GM18951 (cell line): ENCODE results near the gene DAPK3.

Source experiments
- POLR2A ChIP-seq: IDR thresholded peaks from 4 replicates; pipeline ENCODE4 v1.6.1; 2011; ENCODE audit warnings: mild to moderate bottlenecking; ENCODE audit not compliant: insufficient read length, insufficient read depth; ENCODE audit errors: extremely low read depth
- in situ Hi-C: fragments of 300-500 bp; cut with MboI; formaldehyde crosslinking; loops from one replicate; pipeline ENCODE4 v1.12.0; 2022; ENCODE audit warnings: low sequenced_read_pairs, mixed read lengths, inconsistent platforms; ENCODE audit not compliant: unreplicated experiment

DAPK3 gene

DNA sequence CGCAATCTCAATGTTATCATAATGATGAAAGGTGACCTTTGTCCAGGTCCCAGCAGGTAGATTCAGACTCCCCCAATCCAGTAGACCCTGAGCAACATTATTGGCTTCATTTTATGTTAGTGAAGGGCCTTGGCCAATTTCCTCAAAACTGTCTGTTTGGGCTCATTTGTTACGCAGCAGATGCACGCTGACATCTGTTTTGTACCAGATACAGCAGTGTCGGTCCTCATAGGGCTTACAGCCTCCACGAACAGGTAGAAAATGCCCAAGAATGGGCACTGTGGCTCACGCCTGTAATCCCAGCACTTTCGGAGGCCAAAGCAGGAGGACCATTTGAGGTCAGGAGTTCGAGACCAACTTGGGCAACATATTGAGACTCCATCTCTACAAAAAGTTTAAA, 51.1 kb downstream of the DAPK3 start:
- TF ChIP-seq POLR2A = no peak
- in situ Hi-C loops = no loop called here

DNA sequence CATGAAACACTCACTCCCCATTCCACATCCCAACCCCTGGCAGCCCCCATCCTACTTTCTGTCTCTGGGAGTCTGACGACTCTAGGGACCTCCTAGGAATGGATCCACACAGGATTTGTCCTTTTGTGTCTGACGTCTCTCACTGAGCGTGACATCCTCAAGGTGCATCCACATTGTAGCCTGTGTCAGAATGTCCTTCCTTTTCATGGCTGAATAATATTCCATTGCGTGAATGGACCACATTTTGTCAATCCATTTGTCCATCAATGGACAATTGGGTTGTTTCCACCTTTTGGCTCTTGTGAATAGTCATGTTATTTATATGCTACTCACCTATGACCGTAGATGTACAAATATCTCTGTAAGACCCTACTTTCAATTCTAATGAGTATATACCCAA, 54.9 kb downstream of the DAPK3 start:
- in situ Hi-C loops = no loop called here
- no peak for TF ChIP-seq POLR2A

DNA sequence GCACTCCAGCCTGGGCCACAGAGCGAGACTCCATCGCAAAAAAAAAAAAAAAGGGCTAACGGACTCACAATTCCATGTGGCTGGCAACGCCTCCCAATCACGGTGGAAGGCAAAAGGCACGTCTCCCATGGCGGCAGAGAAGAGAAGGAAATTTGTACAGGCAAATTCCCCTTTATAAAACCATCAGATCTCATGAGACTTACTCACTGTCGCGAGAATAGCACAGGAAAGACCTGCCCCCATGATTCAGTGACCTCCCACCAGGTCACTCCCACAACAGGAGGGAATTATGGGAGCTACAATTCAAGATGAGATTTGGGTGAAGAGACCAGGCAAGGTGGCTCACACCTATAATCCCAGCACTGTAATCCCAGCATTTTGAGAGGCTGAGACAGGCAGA, 56.7 kb downstream of the DAPK3 start:
- no peak for TF ChIP-seq POLR2A
- in situ Hi-C loops = no loop called here

DNA sequence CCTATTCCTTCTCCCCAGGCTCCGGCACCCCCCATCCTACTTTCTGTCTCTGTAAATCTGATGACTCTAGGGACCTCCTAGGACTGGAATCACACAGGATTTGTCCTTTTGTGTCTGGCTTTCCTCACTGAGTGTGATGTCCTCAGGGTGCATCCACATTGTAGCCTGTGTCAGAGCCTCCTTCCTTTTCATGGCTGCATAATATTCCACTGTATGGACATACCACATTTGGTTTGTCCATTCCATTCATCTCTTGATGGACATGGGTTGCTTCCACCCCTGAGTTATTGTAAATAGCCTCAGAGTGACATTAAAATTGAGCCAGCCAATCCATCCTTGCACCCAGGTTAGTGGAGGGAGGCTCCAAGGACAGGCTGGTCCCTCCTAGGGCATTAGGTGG, 60.8 kb downstream of the DAPK3 start:
- in situ Hi-C loops = no loop called here
- TF ChIP-seq POLR2A = no peak
